ENCODE measurements around the gene HOXD9.

- TF ChIP-seq EZH2 (IDR thresholded peaks at IDR 0.05; ENCODE audit: low read depth) = no peak
- peak; percentile 30; the same call in 1 of the 2 replicates for TF ChIP-seq CTCF (conservative IDR thresholded peaks at IDR 0.05)
Observed at GRCh38 chr2:176079831-176080539, 42.5 kb upstream of the HOXD9 start.

Data from PC-9 (cell line).